GM23248 (cell line): ENCODE results near the gene ARHGAP26. TPM values are rescaled to one million over a fixed set of nuclear protein-coding genes. Genes with fewer than 3 reads are reported as not detected.

Experiments
- DNase-seq: peaks from one replicate; pipeline ENCODE4 v3.0.0-alpha.2; 2015
- H2AFZ ChIP-seq: fragments of 200-600 bp; sonication (generic); 2 replicates; pipeline ENCODE4 v1.6.1; 2016; ENCODE audit warnings: antibody characterized with exemption
- H3F3A ChIP-seq: fragments of 200-600 bp; sonication (generic); 2 replicates; pipeline ENCODE4 v1.6.1; 2016; ENCODE audit warnings: mild to moderate bottlenecking, antibody characterized with exemption, mixed run types; ENCODE audit not compliant: insufficient read depth
- H3K27ac ChIP-seq: fragments of 200-600 bp; sonication (generic); 2 replicates; pipeline ENCODE4 v1.5.1; 2016; ENCODE audit warnings: mild to moderate bottlenecking
- H3K27me3 ChIP-seq: fragments of 200-600 bp; sonication (generic); replicated peaks from 2 replicates; pipeline ENCODE4 v1.6.1; 2016; ENCODE audit warnings: mild to moderate bottlenecking; ENCODE audit not compliant: insufficient read depth
- H3K36me3 ChIP-seq: fragments of 200-600 bp; sonication (generic); 2 replicates; pipeline ENCODE4 v1.6.1; 2016; ENCODE audit warnings: low read depth, mild to moderate bottlenecking
- H3K4me1 ChIP-seq: fragments of 200-600 bp; sonication (generic); 2 replicates; pipeline ENCODE4 v1.6.1; 2016; ENCODE audit warnings: mild to moderate bottlenecking; ENCODE audit not compliant: insufficient read depth
- H3K4me2 ChIP-seq: fragments of 200-600 bp; sonication (generic); one replicate; pipeline ENCODE4 v1.6.1; 2016; ENCODE audit warnings: mild to moderate bottlenecking; ENCODE audit not compliant: unreplicated experiment
- H3K4me3 ChIP-seq: fragments of 200-600 bp; sonication (generic); 2 replicates; pipeline ENCODE4 v1.5.1; 2016; ENCODE audit warnings: mild to moderate bottlenecking
- H3K79me2 ChIP-seq: fragments of 200-600 bp; sonication (generic); 2 replicates; pipeline ENCODE4 v1.6.1; 2016; ENCODE audit warnings: mild to moderate bottlenecking; ENCODE audit not compliant: insufficient read depth
- H3K9ac ChIP-seq: fragments of 200-600 bp; sonication (generic); 2 replicates; pipeline ENCODE4 v1.6.1; 2016; ENCODE audit warnings: mild to moderate bottlenecking
- H3K9me2 ChIP-seq: fragments of 200-600 bp; sonication (generic); 2 replicates; pipeline ENCODE4 v1.6.1; 2016; ENCODE audit warnings: mixed run types, mild to moderate bottlenecking, moderate library complexity; ENCODE audit not compliant: insufficient read depth
- H3K9me3 ChIP-seq: fragments of 200-600 bp; sonication (generic); one replicate; pipeline ENCODE4 v1.6.1; 2017; ENCODE audit warnings: low read depth
- H4K20me1 ChIP-seq: fragments of 200-600 bp; sonication (generic); 2 replicates; pipeline ENCODE4 v1.6.0; 2016; ENCODE audit not compliant: insufficient read depth
- EZH2 ChIP-seq: fragments of 200-600 bp; sonication (generic); IDR thresholded peaks from 2 replicates; pipeline ENCODE4 v1.6.1; 2018; ENCODE audit warnings: antibody characterized with exemption, mild to moderate bottlenecking; ENCODE audit not compliant: insufficient read depth, poor library complexity, severe bottlenecking
- EZH2phosphoT487 ChIP-seq: fragments of 200-600 bp; sonication (generic); IDR thresholded peaks from 2 replicates; pipeline ENCODE4 v1.6.1; 2018; ENCODE audit warnings: antibody characterized with exemption, moderate library complexity, mild to moderate bottlenecking, low read depth; ENCODE audit not compliant: insufficient read depth
- WGBS, 2 experiments: methylation state at CpG; one replicate each; pipeline ENCODE4 v1.1.6; 2015 to 2017; ENCODE audit warnings: low lambda C conversion rate in 2 of 2, low coverage in 1 of 2; ENCODE audit errors: missing lambda C conversion rate in 2 of 2; 5-methylcytosine and 5-hydroxymethylcytosine counted together
- in situ Hi-C: fragments of 300-500 bp; cut with MboI; formaldehyde crosslinking; loops from 2 replicates; pipeline ENCODE4 v1.15.0; 2020
- polyA plus RNA-seq: library from polyadenylated mRNA; unstranded; fragments of >200 nt; fragmentation: Nextera tagmentation; extraction: Ambion mirVana; gene quantifications from 2 replicates; pipeline ENCODE4 v1.2.1, GENCODE V29; 2016
- total RNA-seq: library from RNA; depleted of rRNA; stranded (reverse); fragments of >200 nt; shearing (Covaris generic); gene quantifications from 2 replicates; pipeline ENCODE4 v1.2.3, GENCODE V29; 2014

The ARHGAP26 gene
- total and polyA plus RNA-seq, 2 experiments from 2014 or later, result 1.6 to 1.7 TPM

DNA sequence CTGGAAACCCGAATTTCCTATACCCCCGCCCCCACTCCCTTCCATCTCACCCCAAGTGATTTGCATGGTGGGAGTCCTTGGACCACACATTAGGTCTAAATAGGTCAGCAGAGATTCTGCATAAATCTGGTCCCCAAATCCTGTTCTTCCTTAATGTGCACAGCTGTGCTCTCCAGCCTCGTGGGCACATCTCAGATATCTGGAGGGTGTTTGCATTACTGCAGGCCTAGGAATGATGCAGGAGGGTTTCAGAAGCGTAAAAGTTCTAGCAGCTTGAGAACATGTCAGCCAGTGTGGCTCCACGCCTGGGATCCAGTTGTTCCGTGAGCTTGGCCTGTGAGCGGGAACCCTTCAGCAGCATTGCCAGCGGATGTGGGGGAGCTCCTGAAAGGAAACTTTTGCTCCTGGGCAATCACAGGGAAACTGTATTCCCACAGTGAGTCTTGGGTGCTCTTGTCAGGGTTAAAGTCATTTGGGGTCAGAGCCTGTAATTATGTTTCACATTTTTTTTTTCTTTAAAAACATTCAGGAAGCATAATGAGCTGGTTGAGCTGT, 12.9 kb downstream of the ARHGAP26 start:
- Histone ChIP-seq H3F3A (0 out of 2 replicates have a peak, but pooled peaks cover 6% of the 10 kb centered on the region), H3K9me2 (no peaks in the 10 kb centered on the region), H3K4me3 (0 out of 2 replicates have a peak overlapping the region, but pooled peaks have one; percentile 42), H3K36me3 (no peaks in the 10 kb centered on the region), H3K9ac (peak overlapping the region; percentile 29; the same call in 1 of the 2 replicates), H3K4me1 (peaks cover 27% of the 10 kb centered on the region), H3K27ac (peak overlapping the region; percentile 35), H3K4me2 (no peak overlapping the region), H3K9me3 (no peaks in the 10 kb centered on the region), H3K27me3 (no peaks in the 10 kb centered on the region), H4K20me1 (no peaks in the 10 kb centered on the region), H2AFZ (no peak overlapping the region), H3K79me2 (no peaks in the 10 kb centered on the region)
- peak; percentile 12 for DNase-seq
- no peak for TF ChIP-seq EZH2
- no peak for TF ChIP-seq EZH2phosphoT487
- WGBS, 2 experiments, result 56 to 73% methylated on average over 8 of the region's 8 CpGs
- in situ Hi-C loops, result no loop called here

GRCh38 chr5:142783601-142784341, 13.6 kb downstream of the ARHGAP26 start:
- Histone ChIP-seq H3K4me2 (peak overlapping the region; percentile 45), H2AFZ (peak overlapping the region; percentile 60), H3K4me3 (peak overlapping the region; percentile 42; the same call in 1 of the 2 replicates), H3K9me3 (no peaks in the 10 kb centered on the region), H3K27me3 (no peaks in the 10 kb centered on the region), H3K79me2 (no peaks in the 10 kb centered on the region), H3K36me3 (no peaks in the 10 kb centered on the region), H3F3A (0 out of 2 replicates have a peak, but pooled peaks cover 6% of the 10 kb centered on the region), H3K9ac (peak overlapping the region; percentile 29; the same call in 1 of the 2 replicates), H3K4me1 (peaks cover 27% of the 10 kb centered on the region), H3K27ac (peak overlapping the region; percentile 35), H4K20me1 (no peaks in the 10 kb centered on the region), H3K9me2 (no peaks in the 10 kb centered on the region)
- WGBS, 2 experiments, result 11 to 13% methylated on average over 9 of the region's 9 CpGs
- no peak for TF ChIP-seq EZH2phosphoT487
- peak; percentile 70 for DNase-seq
- in situ Hi-C loops, result no loop called here

- in situ Hi-C loops, result no loop called here
- Histone ChIP-seq H3K9ac (no peak overlapping the region), H3K27me3 (no peaks in the 10 kb centered on the region), H3K79me2 (no peaks in the 10 kb centered on the region), H3F3A (0 out of 2 replicates have a peak, but pooled peaks cover 6% of the 10 kb centered on the region), H3K4me2 (peak overlapping the region; percentile 45), H3K36me3 (no peaks in the 10 kb centered on the region), H3K4me3 (0 out of 2 replicates have a peak overlapping the region, but pooled peaks have one; percentile 42), H3K9me2 (no peaks in the 10 kb centered on the region), H3K27ac (no peak overlapping the region), H3K4me1 (peaks cover 21% of the 10 kb centered on the region), H2AFZ (no peak overlapping the region), H3K9me3 (no peaks in the 10 kb centered on the region), H4K20me1 (no peaks in the 10 kb centered on the region)
- peak; percentile 39 for DNase-seq
- 84% methylated on average over 7 of the region's 7 CpGs for WGBS, 2 experiments
- TF ChIP-seq EZH2phosphoT487 (no peak), EZH2 (no peak)
Measured at GRCh38 chr5:142784401-142784955, 14.3 kb downstream of the ARHGAP26 start.

DNA sequence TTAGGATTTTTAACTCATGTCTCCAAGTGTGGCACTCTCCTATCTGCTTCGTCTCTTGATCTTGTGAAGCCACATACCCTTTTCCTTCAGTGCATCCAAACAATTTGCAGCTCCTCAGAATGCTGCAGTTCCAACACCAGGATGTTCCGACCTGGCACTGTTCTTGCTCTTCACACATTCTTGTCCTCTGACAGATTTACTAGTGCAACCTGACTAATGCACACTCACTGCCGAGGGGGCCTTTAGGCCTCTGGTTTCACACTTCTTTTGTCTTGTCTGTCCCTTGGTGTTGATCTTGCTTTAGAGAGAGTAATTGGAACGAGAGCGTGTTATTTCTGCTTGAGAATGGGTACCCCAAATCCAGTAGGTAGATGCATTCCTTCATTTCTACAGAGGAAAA, 15.0 kb downstream of the ARHGAP26 start:
- H3F3A ChIP-seq, result 0 out of 2 replicates have a peak, but pooled peaks cover 6% of the 10 kb centered on the region
- no peak overlapping the region for H3K9ac ChIP-seq
- WGBS, 2 experiments, result 65 to 77% methylated on average over 5 of the region's 5 CpGs
- H3K27ac ChIP-seq, result no peak overlapping the region
- H3K9me3 ChIP-seq, result no peaks in the 10 kb centered on the region
- H3K4me1 ChIP-seq, result peaks cover 19% of the 10 kb centered on the region
- in situ Hi-C loops, result no loop called here
- H4K20me1 ChIP-seq, result no peaks in the 10 kb centered on the region
- H3K4me3 ChIP-seq, result no peak overlapping the region
- no peak overlapping the region for H3K4me2 ChIP-seq
- peak; percentile 66 for DNase-seq
- no peaks in the 10 kb centered on the region for H3K27me3 ChIP-seq
- H3K79me2 ChIP-seq, result no peaks in the 10 kb centered on the region
- H3K36me3 ChIP-seq, result no peaks in the 10 kb centered on the region
- no peak for TF ChIP-seq EZH2phosphoT487
- no peak for TF ChIP-seq EZH2
- H3K9me2 ChIP-seq, result no peaks in the 10 kb centered on the region
- H2AFZ ChIP-seq, result no peak overlapping the region
